Fibroblast of gingiva (primary cell): ENCODE data around the gene PLD2.

Experiments used
- DNase-seq: peaks from one replicate; pipeline ENCODE4 v3.0.0-alpha.2; 2011; ENCODE audit warnings: low read depth

The PLD2 gene, protein sequence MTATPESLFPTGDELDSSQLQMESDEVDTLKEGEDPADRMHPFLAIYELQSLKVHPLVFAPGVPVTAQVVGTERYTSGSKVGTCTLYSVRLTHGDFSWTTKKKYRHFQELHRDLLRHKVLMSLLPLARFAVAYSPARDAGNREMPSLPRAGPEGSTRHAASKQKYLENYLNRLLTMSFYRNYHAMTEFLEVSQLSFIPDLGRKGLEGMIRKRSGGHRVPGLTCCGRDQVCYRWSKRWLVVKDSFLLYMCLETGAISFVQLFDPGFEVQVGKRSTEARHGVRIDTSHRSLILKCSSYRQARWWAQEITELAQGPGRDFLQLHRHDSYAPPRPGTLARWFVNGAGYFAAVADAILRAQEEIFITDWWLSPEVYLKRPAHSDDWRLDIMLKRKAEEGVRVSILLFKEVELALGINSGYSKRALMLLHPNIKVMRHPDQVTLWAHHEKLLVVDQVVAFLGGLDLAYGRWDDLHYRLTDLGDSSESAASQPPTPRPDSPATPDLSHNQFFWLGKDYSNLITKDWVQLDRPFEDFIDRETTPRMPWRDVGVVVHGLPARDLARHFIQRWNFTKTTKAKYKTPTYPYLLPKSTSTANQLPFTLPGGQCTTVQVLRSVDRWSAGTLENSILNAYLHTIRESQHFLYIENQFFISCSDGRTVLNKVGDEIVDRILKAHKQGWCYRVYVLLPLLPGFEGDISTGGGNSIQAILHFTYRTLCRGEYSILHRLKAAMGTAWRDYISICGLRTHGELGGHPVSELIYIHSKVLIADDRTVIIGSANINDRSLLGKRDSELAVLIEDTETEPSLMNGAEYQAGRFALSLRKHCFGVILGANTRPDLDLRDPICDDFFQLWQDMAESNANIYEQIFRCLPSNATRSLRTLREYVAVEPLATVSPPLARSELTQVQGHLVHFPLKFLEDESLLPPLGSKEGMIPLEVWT

GRCh38 chr17:4806777-4807604 is at the start of gene PLD2:
PLD2 (plus strand) TSS chr17:4807152; CDS start chr17:4807773, 621 bp downstream.
- DNase-seq, result peak; percentile 73

- no peak for DNase-seq
Measured at GRCh38 chr17:4759776-4760236, 47.1 kb upstream of the PLD2 start.

- DNase-seq, result no peak
Measured at GRCh38 chr17:4764595-4764994, 42.4 kb upstream of the PLD2 start.

DNA sequence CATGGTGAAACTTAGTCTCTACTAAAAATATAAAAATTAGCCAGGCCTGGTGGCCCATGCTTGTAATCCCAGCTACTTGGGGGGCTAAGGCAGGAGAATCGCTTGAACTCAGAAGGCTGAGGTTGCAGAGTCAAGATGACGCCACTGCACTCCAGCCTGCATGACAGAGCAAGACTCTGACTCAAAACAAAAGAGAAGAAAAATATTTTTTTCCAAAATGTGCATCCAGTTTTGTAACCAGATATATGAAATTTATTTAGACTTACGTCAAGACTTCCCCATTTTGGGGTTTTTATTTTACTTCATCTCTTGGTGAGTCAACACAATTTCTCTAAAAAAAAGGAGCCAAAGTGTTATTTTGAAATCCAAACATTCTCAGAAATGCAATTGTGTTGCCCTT is 40.8 kb upstream of the PLD2 start:
- peak; percentile 70 for DNase-seq

- DNase-seq, result no peak
Measured at GRCh38 chr17:4766723-4767122, 40.2 kb upstream of the PLD2 start.

GRCh38 chr17:4768298-4768697 is 38.7 kb upstream of the PLD2 start:
- DNase-seq, result no peak

- DNase-seq, result no peak
Measured at GRCh38 chr17:4769628-4770027, 37.3 kb upstream of the PLD2 start.

GRCh38 chr17:4771519-4772234 is 35.3 kb upstream of the PLD2 start, which contains the start of gene TM4SF5:
TM4SF5 (plus strand) TSS chr17:4771886; CDS start chr17:4771923, 37 bp downstream.
- DNase-seq, result no peak

GRCh38 chr17:4772235-4772613 is 34.7 kb upstream of the PLD2 start:
- no peak for DNase-seq

DNA sequence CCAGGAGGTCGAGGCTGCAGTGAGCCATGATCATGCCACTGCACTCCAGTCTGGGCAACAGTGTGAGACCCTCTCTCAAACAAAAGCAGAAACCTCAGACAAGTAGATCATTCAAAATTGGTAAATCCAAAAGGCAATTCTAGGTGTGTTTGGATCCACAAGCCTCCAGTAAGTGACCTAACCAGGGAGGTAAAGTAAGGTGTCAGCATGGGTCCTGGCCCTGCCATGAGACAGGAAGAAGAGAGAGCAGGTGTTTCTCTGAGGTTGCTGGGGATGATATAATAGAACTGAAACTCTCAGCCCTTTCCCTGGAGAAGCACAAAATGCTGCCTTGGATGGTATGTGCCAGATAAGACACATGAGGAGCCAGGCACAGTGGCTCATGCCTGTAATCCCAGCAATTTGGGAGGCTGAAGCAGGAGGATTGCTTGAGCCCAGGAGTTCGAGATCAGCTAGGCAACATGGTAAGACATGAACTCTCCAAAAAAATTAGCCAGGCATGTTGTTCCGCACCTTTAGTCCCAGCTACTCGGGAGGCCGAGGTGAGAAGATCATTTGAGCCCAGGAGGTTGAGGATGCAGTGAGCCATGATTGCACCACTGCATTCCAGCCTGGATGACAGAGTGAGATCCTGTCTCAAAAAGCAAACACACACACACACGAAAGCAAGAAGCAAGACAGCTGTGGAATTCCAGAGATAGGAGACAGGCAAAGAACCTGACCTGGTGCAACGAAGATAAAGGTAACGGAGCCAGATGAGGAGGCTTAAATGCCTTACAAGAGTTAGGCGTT is 28.8 kb upstream of the PLD2 start:
- no peak for DNase-seq

GRCh38 chr17:4780325-4780955 is 26.5 kb upstream of the PLD2 start:
- DNase-seq, result no peak

GRCh38 chr17:4782652-4783051 is 24.3 kb upstream of the PLD2 start:
- DNase-seq, result no peak

DNA sequence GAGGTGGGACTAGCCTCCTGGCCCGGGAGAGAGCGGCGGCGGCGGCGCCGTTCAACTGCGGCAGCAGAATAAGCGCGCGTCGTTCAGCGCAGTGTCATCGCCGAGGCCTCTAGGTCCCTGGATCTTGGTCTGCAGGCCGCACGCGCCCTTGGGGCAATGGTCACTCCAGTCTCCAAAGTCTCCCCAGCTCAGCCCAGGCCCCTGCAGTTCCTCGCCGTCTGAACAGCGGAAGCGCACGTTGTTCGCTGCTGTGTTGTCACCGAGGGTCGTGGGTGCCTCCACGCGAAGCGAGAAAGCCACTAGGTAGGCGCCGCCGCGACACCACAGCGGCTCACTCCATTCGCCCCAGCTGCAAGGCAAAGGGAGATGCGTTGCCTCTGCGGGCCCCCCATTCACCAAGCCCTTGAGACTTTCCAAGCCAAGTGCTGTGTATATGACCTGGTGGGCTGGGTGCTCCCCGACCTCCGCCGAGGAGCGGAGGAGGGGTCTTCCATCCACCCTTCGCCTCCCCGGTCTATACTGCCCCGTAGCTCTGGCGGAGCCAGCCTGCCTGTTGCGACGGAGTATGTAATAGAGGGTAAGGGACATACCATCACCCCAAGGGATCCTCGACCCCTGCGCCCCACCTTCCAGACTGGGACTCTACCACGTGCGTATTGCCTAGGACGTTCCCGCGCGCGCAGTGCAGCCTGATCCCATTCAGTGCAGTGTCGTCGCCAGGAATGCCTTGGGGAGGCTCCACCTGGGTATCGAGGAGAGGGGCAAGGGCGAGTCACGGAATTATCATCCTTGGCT is 21.4 kb upstream of the PLD2 start:
- no peak for DNase-seq

DNA sequence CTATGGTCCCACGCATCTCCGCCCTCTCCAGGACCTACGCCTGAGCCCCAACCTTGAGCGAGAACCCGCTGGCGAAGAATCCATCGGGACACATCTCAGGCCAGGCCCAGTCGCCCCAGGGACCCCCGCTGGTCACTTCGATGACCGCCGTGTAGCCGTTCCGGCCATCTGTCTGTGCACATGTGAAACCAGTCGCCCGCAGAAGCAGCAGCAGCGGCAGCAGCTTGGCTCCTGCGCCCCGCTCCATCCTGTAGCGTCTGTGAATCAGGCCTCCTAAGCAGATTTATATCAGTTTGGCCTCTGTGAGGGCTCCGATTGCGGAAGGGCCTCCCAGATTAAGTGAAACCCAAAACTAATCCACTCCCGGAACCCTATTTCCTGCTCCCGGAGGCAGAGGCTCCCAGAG is 20.8 kb upstream of the PLD2 start, which contains the start of gene VMO1:
Gene VMO1 (minus strand): TSS at position 259 of the 406 bp plus-strand sequence. CDS start 12 bp downstream, at position 247.
- DNase-seq, result peak; percentile 32

DNA sequence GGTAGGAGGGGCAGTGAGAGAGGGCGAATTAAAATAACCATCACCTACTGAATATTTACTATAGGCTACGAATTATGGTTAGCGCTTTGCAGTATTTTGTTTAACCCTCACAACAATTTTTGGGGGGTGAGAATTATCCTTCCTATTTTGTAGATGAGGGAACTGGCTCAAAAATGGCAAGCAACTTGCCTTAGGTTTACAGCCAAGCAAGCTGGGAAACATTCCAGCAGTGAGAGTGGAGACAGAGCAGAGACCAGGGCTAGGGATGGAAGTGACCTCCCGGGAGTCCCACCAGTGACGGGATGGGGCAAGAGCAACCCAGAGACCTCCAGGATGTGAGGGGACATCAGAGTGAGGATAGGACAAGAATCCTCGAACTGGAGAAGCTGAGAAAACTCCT is 20.4 kb upstream of the PLD2 start:
- no peak for DNase-seq

DNA sequence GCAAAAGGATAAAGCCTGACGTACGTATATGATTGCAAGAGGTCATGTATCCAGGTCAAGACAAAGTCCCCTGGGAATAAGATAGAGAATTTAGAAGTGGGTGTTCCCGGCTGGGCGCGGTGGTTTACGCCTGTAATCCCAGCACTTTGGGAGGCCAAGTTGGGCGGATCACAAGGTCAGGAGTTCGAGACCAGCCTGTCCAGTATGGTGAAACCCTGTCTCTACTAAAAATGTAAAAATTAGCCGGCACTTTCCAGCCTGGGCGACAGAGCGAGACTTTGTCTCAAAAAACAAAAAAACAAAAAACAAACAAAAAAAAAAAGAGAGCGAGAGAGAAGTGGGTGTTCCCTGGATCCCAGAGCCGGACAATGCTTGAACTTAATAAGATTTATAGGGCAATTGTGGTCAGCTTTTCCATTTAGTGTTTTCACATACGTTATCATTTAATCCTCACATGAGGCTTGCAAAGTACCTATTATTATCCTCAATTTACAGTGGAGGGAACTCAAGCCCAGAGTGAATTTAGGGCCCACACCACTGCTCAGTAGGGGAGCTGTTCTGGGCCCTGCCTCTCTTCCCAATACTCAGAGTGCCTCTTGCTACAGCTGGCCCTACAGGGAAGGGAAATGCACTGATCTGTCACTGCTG is 18.7 kb upstream of the PLD2 start:
- peak; percentile 58 for DNase-seq

DNA sequence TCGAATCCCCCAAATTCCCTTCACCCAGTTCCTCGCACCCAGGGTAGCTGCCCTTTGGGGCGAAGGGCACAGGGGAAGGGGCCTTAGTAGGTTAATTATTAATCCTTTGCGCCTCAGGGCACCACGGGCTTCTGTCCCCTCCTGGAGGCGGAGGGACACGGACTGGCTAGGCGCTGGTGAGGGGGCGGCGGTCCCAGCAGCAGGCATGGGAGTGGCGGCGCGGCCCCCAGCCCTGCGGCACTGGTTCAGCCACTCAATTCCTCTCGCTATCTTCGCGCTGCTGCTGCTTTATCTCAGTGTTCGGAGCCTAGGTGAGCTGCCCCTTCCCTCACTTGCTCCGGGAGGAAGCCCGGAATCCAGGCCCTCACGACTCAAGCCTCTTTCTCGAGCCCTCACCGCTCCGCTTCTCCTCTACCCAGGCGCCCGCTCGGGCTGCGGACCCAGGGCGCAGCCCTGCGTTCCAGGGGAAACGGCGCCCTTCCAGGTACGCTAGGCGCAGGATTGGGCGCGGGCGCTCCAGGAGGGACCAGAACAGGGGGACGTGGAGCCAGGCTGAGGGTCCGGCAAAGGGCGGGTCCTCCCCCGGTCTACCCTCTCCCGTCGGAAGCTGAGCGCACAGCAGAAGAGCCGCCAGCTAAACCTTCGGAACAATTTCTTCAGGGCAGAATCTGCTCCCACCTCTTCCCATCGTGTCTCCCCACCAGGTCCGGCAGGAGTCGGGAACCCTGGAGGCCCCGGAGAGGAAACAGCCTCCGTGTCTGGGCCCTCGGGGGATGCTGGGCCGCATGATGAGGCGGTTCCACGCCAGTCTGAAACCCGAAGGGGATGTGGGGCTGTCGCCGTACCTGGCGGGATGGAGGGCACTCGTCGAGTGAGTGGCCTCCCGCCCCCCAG is 17.9 kb upstream of the PLD2 start, which contains the start of gene GLTPD2:
Gene GLTPD2 (plus strand): TSS at position 158 of the 894 bp plus-strand sequence. CDS start 48 bp downstream, at position 206.
- DNase-seq, result no peak

- DNase-seq, result no peak
Measured at GRCh38 chr17:4789701-4789950, 17.3 kb upstream of the PLD2 start.
